ENCODE results near the gene VSTM2B.

The VSTM2B gene

DNA sequence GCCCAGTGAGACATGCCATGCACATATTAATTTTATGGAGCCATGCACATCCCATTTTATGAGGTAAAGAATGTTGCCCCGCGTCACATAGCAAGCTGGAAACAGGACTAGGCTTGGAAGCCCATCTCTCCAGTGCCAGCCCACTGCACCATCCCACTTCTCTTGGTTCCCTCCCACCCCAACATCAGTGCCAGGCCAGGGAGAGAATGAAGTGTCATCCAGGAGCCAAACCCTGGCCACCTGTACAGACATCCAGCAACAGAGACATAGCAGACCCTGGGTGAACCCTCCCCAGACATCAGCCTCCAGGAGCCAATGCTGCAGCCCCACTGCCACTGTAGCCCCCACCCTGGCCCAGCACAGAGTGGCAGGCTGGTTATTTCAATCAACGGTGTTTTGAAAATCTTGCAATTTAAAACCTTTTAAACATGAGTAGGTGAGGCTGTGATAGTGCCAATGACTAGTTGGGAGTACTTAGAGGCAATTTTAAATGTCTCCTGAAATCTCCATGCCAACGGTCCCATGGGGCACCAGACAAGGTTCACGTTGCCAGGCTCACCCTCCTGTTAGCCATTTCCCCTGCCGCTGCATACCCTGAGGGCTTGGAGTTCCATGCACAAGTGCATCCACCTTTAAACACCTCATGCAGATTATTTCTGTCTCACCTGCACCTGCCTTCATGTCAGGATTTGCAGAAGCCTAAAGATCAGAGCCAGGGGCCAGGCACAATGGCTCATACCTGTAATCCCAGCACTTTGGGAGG, 34.7 kb downstream of the VSTM2B start:
- Histone ChIP-seq H3K4me1 (ENCODE audit: control insufficient read depth, insufficient read depth, low read length) (no peaks in the 10 kb centered on the region), H3K27ac (ENCODE audit: low read length) (no peak overlapping the region), H3K27me3 (ENCODE audit: control insufficient read depth in 1 of 2, insufficient read depth in 2 of 2, low read length in 2 of 2) (peaks cover 8% of the 10 kb centered on the region in 2 donors), H3K36me3 (ENCODE audit: control insufficient read depth in 2 of 2, insufficient read depth in 2 of 2, low read length in 2 of 2) (no peaks in the 10 kb centered on the region), H3K4me3 (ENCODE audit: low read length in 2 of 2) (no peak overlapping the region), H3K9ac (ENCODE audit: low read length in 2 of 2) (no peak overlapping the region), H3K9me3 (ENCODE audit: control insufficient read depth in 2 of 2, low read length in 2 of 2) (peaks cover 4 to 14% of the 10 kb centered on the region in 2 donors)

DNA sequence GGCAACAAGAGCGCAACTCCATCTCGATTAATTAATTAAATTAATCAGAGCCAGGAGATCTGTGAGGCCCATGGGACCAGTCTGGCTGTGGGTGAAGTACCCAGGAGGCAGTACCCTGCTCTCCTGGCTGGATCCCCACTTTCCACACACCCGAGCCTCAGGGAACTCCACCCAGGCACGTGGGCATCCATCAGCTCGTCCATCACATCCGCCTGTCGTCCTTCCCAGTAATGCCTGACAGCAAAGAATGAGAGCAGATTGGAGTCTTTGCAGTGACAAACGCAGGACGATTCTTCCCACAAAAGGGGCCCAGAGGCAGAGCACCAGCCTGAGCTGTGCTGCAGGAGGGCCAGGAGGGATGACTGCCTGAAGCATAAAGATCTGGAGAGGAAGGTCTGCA, 35.8 kb downstream of the VSTM2B start:
- Histone ChIP-seq H3K4me3 (ENCODE audit: low read length in 2 of 2) (no peak overlapping the region), H3K9me3 (ENCODE audit: control insufficient read depth in 2 of 2, low read length in 2 of 2) (peaks cover 4 to 14% of the 10 kb centered on the region in 2 donors), H3K4me1 (ENCODE audit: control insufficient read depth, insufficient read depth, low read length) (no peaks in the 10 kb centered on the region), H3K36me3 (ENCODE audit: control insufficient read depth in 2 of 2, insufficient read depth in 2 of 2, low read length in 2 of 2) (no peaks in the 10 kb centered on the region), H3K9ac (ENCODE audit: low read length in 2 of 2) (no peak overlapping the region), H3K27me3 (ENCODE audit: control insufficient read depth in 1 of 2, insufficient read depth in 2 of 2, low read length in 2 of 2) (peaks cover 8 to 13% of the 10 kb centered on the region in 2 donors), H3K27ac (ENCODE audit: low read length) (no peak overlapping the region)

DNA sequence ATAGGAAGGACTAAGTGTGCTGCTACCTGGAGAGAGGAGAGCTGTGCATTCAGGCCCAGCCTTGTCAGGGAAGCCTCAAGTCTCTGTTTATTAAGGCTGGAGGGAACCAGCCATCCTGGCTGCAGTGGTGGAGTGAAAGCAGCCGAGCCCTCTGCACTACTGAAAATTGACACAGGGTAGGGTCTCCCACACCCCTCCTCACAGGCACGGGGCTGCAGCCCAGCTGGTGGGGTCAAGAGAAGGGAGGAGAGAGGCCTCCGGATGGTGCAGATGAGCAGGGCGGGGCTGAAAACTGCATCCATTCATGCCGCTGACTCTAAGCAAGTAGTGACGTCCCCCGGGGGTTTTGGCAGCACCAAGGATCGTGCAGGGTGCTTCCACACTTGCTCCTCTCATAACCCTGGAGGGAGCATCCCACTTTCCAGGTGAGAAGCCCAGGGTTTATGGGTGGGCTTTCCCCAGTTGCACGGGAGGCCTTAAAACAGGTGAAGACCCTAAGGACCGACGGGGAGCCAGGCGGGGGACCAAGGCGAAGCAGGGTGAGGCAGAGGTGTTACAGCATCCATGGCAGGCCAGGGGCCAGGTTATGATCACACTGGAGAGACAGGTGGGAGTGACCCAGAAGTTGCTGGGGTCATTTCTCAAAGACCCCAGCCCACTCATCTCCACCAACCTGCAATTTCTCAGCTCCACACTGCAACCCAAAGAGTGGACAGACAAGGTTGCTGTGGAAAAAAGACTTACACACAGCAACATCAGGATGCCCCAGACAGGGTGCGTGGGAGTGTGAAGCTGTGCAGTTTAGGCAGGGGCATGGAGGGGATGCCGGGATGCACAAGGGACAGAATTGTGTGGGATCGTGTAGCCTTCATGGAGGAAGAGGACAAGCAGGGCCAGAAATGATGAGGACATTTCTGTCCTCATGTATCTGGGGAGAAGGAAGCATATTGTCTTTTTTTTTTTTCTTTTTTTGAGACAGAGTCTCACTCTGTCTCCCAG, 36.8 kb downstream of the VSTM2B start:
- no peak overlapping the region for H3K27ac ChIP-seq (ENCODE audit: low read length)
- H3K9ac ChIP-seq (ENCODE audit: low read length in 2 of 2), result no peak overlapping the region
- H3K9me3 ChIP-seq (ENCODE audit: control insufficient read depth in 2 of 2, low read length in 2 of 2), result peaks cover 4 to 14% of the 10 kb centered on the region in 2 donors
- no peaks in the 10 kb centered on the region for H3K4me1 ChIP-seq (ENCODE audit: control insufficient read depth, insufficient read depth, low read length)
- H3K4me3 ChIP-seq (ENCODE audit: low read length in 2 of 2), result no peak overlapping the region
- no peaks in the 10 kb centered on the region for H3K36me3 ChIP-seq (ENCODE audit: control insufficient read depth in 2 of 2, insufficient read depth in 2 of 2, low read length in 2 of 2)
- H3K27me3 ChIP-seq (ENCODE audit: control insufficient read depth in 1 of 2, insufficient read depth in 2 of 2, low read length in 2 of 2), result peaks cover 8 to 17% of the 10 kb centered on the region in 2 donors

DNA sequence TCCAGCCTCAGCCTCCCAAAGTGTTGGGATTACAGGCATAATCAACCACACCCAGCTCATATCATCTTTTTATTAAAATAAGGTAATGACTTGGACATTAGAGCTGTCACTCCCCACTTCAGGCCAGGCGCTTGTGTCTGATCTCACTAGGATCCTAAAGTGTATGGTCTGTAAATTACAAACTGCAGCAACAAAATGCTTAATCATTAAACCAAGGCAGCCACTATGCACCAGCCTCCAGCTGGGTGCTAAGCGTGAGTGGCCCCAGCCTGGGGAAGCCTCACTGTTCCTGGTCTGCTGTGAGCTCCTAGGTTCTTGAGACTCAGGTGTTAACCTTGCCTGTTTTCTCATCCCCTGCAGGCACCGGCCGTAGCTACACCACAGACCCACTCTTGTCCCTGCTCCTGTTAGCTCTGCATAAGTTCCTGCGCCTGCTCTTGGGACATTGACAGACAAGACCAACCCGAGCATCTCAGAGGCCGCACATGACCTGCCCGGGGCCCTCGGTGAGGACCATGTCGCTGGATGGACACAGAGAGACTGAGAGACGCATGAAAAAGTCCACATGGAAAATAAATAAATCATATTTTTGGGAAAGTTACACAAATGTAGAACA, 37.8 kb downstream of the VSTM2B start:
- Histone ChIP-seq H3K4me1 (ENCODE audit: control insufficient read depth, insufficient read depth, low read length) (no peaks in the 10 kb centered on the region), H3K4me3 (ENCODE audit: low read length in 2 of 2) (no peak overlapping the region), H3K27ac (ENCODE audit: low read length) (no peak overlapping the region), H3K36me3 (ENCODE audit: control insufficient read depth in 2 of 2, insufficient read depth in 2 of 2, low read length in 2 of 2) (no peaks in the 10 kb centered on the region), H3K27me3 (ENCODE audit: control insufficient read depth in 1 of 2, insufficient read depth in 2 of 2, low read length in 2 of 2) (peaks cover 8 to 19% of the 10 kb centered on the region in 2 donors), H3K9ac (ENCODE audit: low read length in 2 of 2) (no peak overlapping the region), H3K9me3 (ENCODE audit: control insufficient read depth in 2 of 2, low read length in 2 of 2) (peaks cover 4 to 11% of the 10 kb centered on the region in 2 donors)

DNA sequence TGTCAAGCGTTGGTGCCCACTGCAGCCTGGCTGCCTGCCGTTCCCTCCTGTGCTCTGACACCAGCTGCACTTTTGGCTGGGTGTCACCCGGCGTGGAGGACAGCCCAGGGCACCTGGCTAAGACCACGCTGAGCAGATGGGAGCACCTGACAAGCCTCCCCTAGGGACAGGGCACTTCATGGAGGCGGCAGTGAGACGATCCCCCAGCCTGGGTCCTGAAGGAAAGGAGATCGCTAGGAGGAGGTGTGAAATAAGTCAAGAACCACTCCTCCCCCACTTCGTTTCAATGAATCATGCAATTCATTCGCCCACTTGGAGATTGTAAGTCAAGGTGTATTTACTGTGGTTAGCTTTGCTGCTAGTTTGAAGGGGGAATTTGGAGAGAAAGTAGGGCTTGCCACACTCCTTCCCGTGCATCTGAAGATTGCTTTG, 38.8 kb downstream of the VSTM2B start:
- Histone ChIP-seq H3K9ac (ENCODE audit: low read length in 2 of 2) (no peak overlapping the region), H3K27me3 (ENCODE audit: control insufficient read depth in 1 of 2, insufficient read depth in 2 of 2, low read length in 2 of 2) (peaks cover 8 to 19% of the 10 kb centered on the region in 2 donors), H3K36me3 (ENCODE audit: control insufficient read depth in 2 of 2, insufficient read depth in 2 of 2, low read length in 2 of 2) (no peaks in the 10 kb centered on the region)

DNA sequence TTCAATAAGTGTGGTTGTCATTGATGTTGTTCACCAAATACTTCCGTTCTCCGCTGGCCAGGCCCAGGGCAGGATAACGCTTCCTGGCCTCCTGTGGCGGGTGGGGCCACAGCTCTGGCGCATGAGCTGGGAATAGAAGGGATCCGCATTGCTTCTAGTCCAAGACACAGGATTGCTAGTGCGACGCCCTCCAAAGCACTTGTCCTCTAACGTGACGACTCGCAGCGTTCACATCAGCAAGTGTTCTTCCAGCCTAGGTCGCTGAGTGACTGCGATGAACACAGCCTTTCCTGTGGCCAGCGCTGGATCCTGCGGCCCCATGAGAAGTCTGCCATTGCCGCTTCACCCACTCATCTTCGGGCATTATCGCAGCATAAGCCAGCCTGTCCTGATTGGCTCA, 39.4 kb downstream of the VSTM2B start:
- Histone ChIP-seq H3K4me1 (ENCODE audit: control insufficient read depth, insufficient read depth, low read length) (no peaks in the 10 kb centered on the region), H3K9ac (ENCODE audit: low read length in 2 of 2) (no peak overlapping the region), H3K27ac (ENCODE audit: low read length) (no peak overlapping the region), H3K36me3 (ENCODE audit: control insufficient read depth in 2 of 2, insufficient read depth in 2 of 2, low read length in 2 of 2) (no peaks in the 10 kb centered on the region), H3K4me3 (ENCODE audit: low read length in 2 of 2) (no peak overlapping the region), H3K27me3 (ENCODE audit: control insufficient read depth in 1 of 2, insufficient read depth in 2 of 2, low read length in 2 of 2) (peaks cover 8 to 19% of the 10 kb centered on the region in 2 donors), H3K9me3 (ENCODE audit: control insufficient read depth in 2 of 2, low read length in 2 of 2) (peaks cover 0 to 5% of the 10 kb centered on the region in 2 donors)

More for the DNA sequence above, 38.8 kb downstream of the VSTM2B start:
- Histone ChIP-seq H3K27ac (ENCODE audit: low read length) (no peak overlapping the region), H3K4me1 (ENCODE audit: control insufficient read depth, insufficient read depth, low read length) (no peaks in the 10 kb centered on the region), H3K4me3 (ENCODE audit: low read length in 2 of 2) (no peak overlapping the region), H3K9me3 (ENCODE audit: control insufficient read depth in 2 of 2, low read length in 2 of 2) (peaks cover 4 to 11% of the 10 kb centered on the region in 2 donors)

DNA sequence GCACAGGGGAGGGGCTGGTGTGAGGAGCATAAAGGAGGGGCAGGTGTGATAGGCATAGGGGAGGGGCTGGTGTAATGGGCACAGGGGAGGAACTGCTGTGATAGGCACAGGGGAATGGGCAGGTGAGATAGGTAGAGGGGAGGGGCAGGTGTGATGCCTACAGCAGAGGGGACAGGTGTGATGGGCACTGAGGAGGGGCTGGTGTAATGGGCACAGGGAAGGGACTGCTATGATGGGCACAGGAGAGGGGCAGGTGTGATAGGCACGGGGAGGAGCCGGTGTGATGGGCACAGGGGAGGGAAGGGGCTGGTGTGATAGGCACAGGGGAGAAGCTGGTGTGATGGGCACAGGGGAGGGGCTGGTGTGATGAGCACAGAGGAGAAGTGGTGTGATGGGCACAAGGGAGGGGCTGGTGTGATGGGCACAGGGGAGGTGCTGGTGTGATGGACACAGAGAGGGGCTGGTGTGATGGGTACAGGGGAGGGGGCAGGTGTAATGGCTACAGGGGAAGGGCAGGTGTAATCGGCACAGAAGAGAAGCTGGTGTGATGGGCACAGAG, 40.8 kb downstream of the VSTM2B start:
- Histone ChIP-seq H3K4me3 (ENCODE audit: low read length in 2 of 2) (no peak overlapping the region), H3K36me3 (ENCODE audit: control insufficient read depth in 2 of 2, insufficient read depth in 2 of 2, low read length in 2 of 2) (no peaks in the 10 kb centered on the region), H3K9me3 (ENCODE audit: control insufficient read depth in 2 of 2, low read length in 2 of 2) (no peaks in the 10 kb centered on the region), H3K9ac (ENCODE audit: low read length in 2 of 2) (no peak overlapping the region), H3K27ac (ENCODE audit: low read length) (no peak overlapping the region), H3K4me1 (ENCODE audit: control insufficient read depth, insufficient read depth, low read length) (no peaks in the 10 kb centered on the region), H3K27me3 (ENCODE audit: control insufficient read depth in 1 of 2, insufficient read depth in 2 of 2, low read length in 2 of 2) (peaks cover 8 to 21% of the 10 kb centered on the region in 2 donors)

DNA sequence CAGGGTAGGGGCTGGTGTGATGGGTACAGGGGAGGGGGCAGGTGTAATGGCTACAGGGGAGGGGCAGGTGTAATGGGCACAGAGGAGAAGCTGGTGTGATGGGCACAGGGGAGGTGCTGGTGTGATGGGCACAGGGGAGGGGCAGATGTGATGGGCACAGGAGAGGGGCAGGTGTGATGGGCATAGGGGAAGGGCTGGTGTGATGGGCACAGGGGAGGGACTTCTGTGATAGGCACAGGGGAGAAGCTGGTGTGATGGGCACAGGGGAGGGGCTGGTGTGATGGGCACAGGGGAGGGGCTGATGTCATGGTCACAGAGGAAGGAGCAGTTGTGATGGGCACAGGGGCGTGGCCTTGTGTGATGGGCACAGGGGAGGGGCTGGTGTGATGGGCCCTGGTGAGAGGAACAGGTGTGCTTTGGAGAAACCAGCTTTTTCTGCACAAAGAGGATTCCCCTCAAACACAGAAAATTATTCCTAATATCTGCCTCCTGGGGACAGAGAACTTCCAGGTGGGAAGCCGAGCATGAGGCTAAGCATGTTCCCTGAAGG, 41.6 kb downstream of the VSTM2B start:
- Histone ChIP-seq H3K9me3 (ENCODE audit: control insufficient read depth in 2 of 2, low read length in 2 of 2) (no peaks in the 10 kb centered on the region), H3K36me3 (ENCODE audit: control insufficient read depth in 2 of 2, insufficient read depth in 2 of 2, low read length in 2 of 2) (no peaks in the 10 kb centered on the region), H3K27me3 (ENCODE audit: control insufficient read depth in 1 of 2, insufficient read depth in 2 of 2, low read length in 2 of 2) (peaks cover 8 to 21% of the 10 kb centered on the region in 2 donors), H3K27ac (ENCODE audit: low read length) (no peak overlapping the region), H3K4me1 (ENCODE audit: control insufficient read depth, insufficient read depth, low read length) (no peaks in the 10 kb centered on the region), H3K9ac (ENCODE audit: low read length in 2 of 2) (no peak overlapping the region), H3K4me3 (ENCODE audit: low read length in 2 of 2) (no peak overlapping the region)

DNA sequence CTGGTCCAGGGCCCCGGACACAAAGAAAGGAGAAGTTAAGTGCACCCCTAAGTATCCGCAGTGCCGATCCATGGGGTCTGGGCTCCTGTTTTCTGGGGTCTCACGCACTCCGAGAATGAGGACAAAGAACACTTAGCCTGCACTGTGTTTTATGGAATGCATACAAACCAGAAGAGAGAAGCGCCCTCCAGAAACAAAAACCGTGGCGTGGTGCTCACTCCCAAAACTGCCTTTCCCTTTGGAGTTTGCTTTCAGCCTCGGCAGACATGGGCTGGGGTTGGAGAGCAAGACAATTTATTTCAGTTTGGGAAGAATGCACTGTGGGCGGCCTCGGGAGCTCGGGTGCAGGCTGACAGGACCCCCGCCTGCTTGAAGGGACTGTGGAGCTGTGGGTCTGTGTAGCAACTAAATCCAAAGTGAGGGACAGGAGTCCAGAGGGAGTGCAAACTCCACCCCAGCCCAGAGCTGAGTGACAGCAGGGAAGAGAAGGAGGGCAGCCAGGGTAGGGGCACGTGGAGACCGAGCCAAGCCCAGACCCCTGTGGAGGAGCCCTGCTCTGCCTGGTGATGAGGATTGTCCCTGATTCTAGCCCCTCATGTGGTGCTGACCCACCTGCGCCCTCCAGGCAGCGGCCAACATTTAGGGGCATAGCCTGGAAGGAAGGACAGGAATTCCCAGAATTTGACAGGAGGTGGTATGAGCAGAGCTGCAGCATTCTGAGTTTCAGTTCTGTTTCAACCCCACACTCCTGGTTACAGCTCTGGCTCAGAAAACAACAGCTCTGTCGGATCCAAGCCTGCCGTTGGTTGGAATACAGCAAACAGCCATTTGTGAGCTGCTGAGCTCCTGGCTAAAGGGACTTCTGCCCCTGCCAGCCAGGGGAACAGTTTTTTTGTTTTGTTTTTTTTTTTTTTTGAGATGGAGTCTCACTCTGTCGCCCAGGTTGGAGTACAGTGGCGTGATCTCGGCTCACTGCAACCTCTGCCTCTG, 42.5 kb downstream of the VSTM2B start:
- no peak overlapping the region for H3K27ac ChIP-seq (ENCODE audit: low read length)
- H3K36me3 ChIP-seq (ENCODE audit: control insufficient read depth in 2 of 2, insufficient read depth in 2 of 2, low read length in 2 of 2), result no peaks in the 10 kb centered on the region
- H3K4me1 ChIP-seq (ENCODE audit: control insufficient read depth, insufficient read depth, low read length), result no peaks in the 10 kb centered on the region
- H3K4me3 ChIP-seq (ENCODE audit: low read length in 2 of 2), result no peak overlapping the region
- H3K27me3 ChIP-seq (ENCODE audit: control insufficient read depth in 1 of 2, insufficient read depth in 2 of 2, low read length in 2 of 2), result peaks cover 11 to 22% of the 10 kb centered on the region in 2 donors
- no peak overlapping the region for H3K9ac ChIP-seq (ENCODE audit: low read length in 2 of 2)
- no peaks in the 10 kb centered on the region for H3K9me3 ChIP-seq (ENCODE audit: control insufficient read depth in 2 of 2, low read length in 2 of 2)

Data from stomach smooth muscle (tissue), 2 donors.